ENCODE measurements around the gene PALM3. TPM values are rescaled to one million over a fixed set of nuclear protein-coding genes. Genes with fewer than 3 reads are reported as not detected.

Gene PALM3
- 1.1 TPM in 2 replicates for total RNA-seq (2014; rRNA removed; shearing (Covaris generic))

DNA sequence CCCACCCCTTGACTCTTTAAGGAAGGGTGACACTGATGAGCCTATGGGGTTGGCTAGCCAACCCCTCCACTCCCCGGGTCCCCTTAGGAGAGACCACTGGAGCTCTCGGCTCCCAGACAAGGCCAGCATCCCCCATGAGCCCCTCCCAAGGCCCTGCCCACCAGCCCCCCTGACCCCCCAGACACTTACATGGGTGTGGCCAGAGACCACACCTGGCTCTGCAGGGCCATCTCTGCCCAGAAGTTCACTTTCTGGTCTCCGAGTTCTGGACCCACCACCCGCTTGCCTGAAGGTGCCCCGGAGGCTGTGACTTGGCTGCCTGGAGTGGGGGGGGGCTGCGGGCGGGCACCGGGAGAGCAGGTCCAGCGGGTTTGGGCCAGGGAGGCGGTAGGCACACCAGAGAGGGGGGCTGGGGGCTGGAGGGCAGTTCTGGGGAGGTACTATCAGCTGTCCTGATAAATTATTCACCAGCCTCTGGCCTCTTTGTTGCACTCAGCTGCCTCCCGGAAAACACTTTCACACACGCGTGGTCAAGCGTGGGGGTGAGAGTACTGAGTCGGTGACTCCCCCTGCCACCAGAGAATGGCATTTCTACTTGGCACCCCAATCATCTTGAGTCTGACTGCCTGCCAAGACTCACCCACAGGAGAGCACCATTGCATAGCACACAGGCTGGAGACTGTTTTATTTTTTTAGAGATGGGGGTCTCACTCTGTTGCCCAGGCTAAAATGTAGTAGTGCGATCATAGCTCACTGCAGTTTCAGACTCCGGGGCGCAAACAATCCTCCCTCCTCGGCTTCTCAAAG lies at the start of gene PALM3:
Gene PALM3, minus strand, starts transcription at position 326 of the 807 bp plus-strand sequence. Its CDS starts 96 bp downstream, at position 230.

GRCh38 chr19:14090509-14091080 lies 28.7 kb upstream of the PALM3 start, which contains the start of gene SAMD1:
Gene SAMD1 (minus strand): TSS chr19:14090751.

DNA sequence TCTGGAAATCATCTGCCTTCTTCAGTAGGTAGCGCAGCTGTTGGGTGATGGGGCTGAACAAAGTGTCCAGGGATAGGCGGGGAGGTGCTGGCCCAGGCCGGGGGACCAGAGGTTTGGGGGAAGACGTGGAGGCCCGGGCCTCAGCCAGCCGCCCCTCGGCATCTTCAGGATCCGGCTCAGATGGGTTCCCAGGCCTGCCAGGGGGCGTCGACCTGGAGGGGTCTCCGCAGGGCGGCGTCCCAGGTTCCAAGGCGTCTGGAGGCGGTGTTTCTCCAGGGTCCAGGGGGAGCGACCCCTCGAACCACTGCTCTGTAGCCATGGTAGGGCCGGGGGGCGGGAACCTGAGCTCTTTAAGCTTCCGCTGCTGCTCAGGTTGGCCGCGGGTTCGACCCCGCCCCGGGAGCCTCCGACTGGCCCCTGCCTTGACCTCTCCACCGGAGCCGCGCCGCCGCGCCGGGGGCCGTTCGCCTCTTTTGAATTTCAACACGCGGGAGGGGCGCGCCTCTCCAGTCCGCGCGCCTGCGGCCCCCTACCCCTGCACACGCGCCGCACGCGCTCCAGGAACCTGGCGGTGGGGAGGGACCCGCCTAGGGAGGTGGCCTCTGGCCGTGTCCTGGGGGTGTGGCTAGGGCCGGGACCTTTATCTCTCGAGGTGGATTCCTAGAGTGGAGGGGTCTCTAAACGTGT lies 23.6 kb upstream of the PALM3 start, which contains the start of gene C19orf67:
Gene C19orf67, minus strand, starts transcription at position 475 of the 687 bp plus-strand sequence. Its CDS starts 156 bp downstream, at position 319.

GRCh38 chr19:14072535-14073260 lies 10.8 kb upstream of the PALM3 start, which contains the start of gene MISP3:
Gene MISP3 (plus strand): TSS chr19:14072786. CDS start chr19:14073310, 524 bp downstream.

GRCh38 chr19:14031719-14032480 lies 30.0 kb downstream of the PALM3 start, which contains the start of gene IL27RA:
Gene IL27RA (plus strand): TSS chr19:14031762. CDS start chr19:14031873, 111 bp downstream.

DNA sequence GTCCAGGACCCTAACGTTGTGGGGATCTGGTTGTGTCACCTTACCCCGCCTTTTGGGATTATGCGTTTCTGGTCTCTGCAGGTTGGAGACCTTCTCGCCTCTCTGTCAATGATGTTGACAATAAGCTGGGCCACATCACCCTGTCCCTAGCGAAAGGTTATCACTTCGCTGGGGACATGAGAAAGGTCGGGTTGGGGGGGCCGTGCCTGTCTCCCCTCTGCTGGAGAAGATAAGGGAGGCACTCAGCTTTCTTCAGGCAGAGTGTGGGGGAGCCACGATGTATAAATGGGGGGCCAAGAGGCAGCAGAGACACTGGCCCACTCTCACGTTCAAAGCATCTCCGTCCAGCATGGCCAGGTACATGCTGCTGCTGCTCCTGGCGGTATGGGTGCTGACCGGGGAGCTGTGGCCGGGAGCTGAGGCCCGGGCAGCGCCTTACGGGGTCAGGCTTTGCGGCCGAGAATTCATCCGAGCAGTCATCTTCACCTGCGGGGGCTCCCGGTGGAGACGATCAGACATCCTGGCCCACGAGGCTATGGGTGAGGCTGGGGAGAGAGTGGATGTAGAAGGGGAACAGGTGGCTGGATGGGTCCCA lies 33.9 kb downstream of the PALM3 start, which contains the start of gene RLN3:
Gene RLN3, plus strand, starts transcription at position 293 of the 595 bp plus-strand sequence. Its CDS starts 57 bp downstream, at position 350.

GRCh38 chr19:14006085-14006765 lies 55.7 kb downstream of the PALM3 start, which contains the start of gene RFX1:
Gene RFX1 (minus strand): TSS chr19:14006320. CDS start chr19:13993843, 12,477 bp downstream.

Other genes starting within 250 kb of the PALM3 start
- gene NANOS3, start 184.9 kb downstream of the PALM3 start, total RNA-seq (2014; rRNA removed; shearing (Covaris generic)): not detected in 2 replicates
- 3.0 and 5.6 TPM in 2 replicates for gene BRME1, start 156.0 kb downstream of the PALM3 start, total RNA-seq (2014; rRNA removed; shearing (Covaris generic))
- gene CC2D1A, start 155.9 kb downstream of the PALM3 start, total RNA-seq (2014; rRNA removed; shearing (Covaris generic)): 44.1 and 52.4 TPM in 2 replicates
- gene PODNL1, start 123.7 kb downstream of the PALM3 start, total RNA-seq (2014; rRNA removed; shearing (Covaris generic)): 0.24 TPM in 1 of 2 replicates, not detected in the other
- 54.0 and 59.6 TPM in 2 replicates for gene DCAF15, start 109.6 kb downstream of the PALM3 start, total RNA-seq (2014; rRNA removed; shearing (Covaris generic))
- gene RFX1, start 55.8 kb downstream of the PALM3 start, total RNA-seq (2014; rRNA removed; shearing (Covaris generic)): 7.1 and 9.0 TPM in 2 replicates
- not detected in 2 replicates for gene RLN3, start 33.9 kb downstream of the PALM3 start, total RNA-seq (2014; rRNA removed; shearing (Covaris generic))
- gene IL27RA, start 30.3 kb downstream of the PALM3 start, total RNA-seq (2014; rRNA removed; shearing (Covaris generic)): 12.2 and 15.0 TPM in 2 replicates
- gene MISP3, start 10.7 kb upstream of the PALM3 start, total RNA-seq (2014; rRNA removed; shearing (Covaris generic)): 0.82 and 2.6 TPM in 2 replicates
- not detected in 2 replicates for gene C19orf67, start 23.7 kb upstream of the PALM3 start, total RNA-seq (2014; rRNA removed; shearing (Covaris generic))
- 61.4 and 76.1 TPM in 2 replicates for gene SAMD1, start 28.7 kb upstream of the PALM3 start, total RNA-seq (2014; rRNA removed; shearing (Covaris generic))
- gene PRKACA, start 55.7 kb upstream of the PALM3 start, total RNA-seq (2014; rRNA removed; shearing (Covaris generic)): 31.3 and 39.7 TPM in 2 replicates
- gene ASF1B, start 74.5 kb upstream of the PALM3 start, total RNA-seq (2014; rRNA removed; shearing (Covaris generic)): 40.6 and 44.3 TPM in 2 replicates
- 15.2 and 16.1 TPM in 2 replicates for gene ADGRL1, start 144.1 kb upstream of the PALM3 start, total RNA-seq (2014; rRNA removed; shearing (Covaris generic))